ENCODE data around the gene FGD3. TPM values are rescaled to one million over a fixed set of nuclear protein-coding genes. Genes with fewer than 3 reads are reported as not detected.
A peak's percentile ranks its signal among the peaks of the same experiment; 100 is the strongest.

The FGD3 gene
- total RNA-seq, 1 donor from 2014 or later = 19.9 TPM

GRCh38 chr9:92963831-92964606 lies 16.7 kb downstream of the FGD3 start:
- Histone ChIP-seq H3K27me3 (no peaks in the 10 kb centered on the region), H3K36me3 (no peaks in the 10 kb centered on the region), H3K4me1 (no peaks in the 10 kb centered on the region), H3K9me3 (no peaks in the 10 kb centered on the region), H3K27ac (peak overlapping the region; percentile 53), H3K4me3 (peak overlapping the region; percentile 24 to 32)
- TF ChIP-seq POLR2A (IDR thresholded peaks at IDR 0.05) (no peak), POLR2AphosphoS5 (IDR thresholded peaks at IDR 0.05; ENCODE audit: insufficient read depth in 1 of 2, low read depth in 1 of 2) (no peak), CTCF (IDR thresholded peaks at IDR 0.05) (no peak)
- intact Hi-C loops (cut with DNase I) = no loop called here
- DNase-seq (ENCODE audit: extremely low spot score in 2 of 2) = peak in 1 of 2 donors; percentile 95

- no peak for TF ChIP-seq CTCF (IDR thresholded peaks at IDR 0.05)
- TF ChIP-seq POLR2A (IDR thresholded peaks at IDR 0.05) = no peak
- no peak for TF ChIP-seq POLR2AphosphoS5 (IDR thresholded peaks at IDR 0.05; ENCODE audit: insufficient read depth in 1 of 2, low read depth in 1 of 2)
- Histone ChIP-seq H3K9me3 (no peaks in the 10 kb centered on the region), H3K27me3 (no peaks in the 10 kb centered on the region), H3K27ac (peak overlapping the region; percentile 53), H3K36me3 (no peaks in the 10 kb centered on the region), H3K4me3 (peak overlapping the region; percentile 24 to 32), H3K4me1 (peaks cover 6% of the 10 kb centered on the region)
- DNase-seq (ENCODE audit: extremely low spot score in 2 of 2) = no peak
- intact Hi-C loops (cut with DNase I) = no loop called here
Observed at GRCh38 chr9:92964607-92965060, 17.3 kb downstream of the FGD3 start.

- Histone ChIP-seq H3K27me3 (no peaks in the 10 kb centered on the region), H3K36me3 (no peaks in the 10 kb centered on the region), H3K4me3 (peak overlapping the region; percentile 24 to 32), H3K9me3 (no peaks in the 10 kb centered on the region), H3K4me1 (peaks cover 9% of the 10 kb centered on the region), H3K27ac (peak overlapping the region; percentile 53)
- no peak for TF ChIP-seq POLR2AphosphoS5 (IDR thresholded peaks at IDR 0.05; ENCODE audit: insufficient read depth in 1 of 2, low read depth in 1 of 2)
- no peak for TF ChIP-seq POLR2A (IDR thresholded peaks at IDR 0.05)
- TF ChIP-seq CTCF (IDR thresholded peaks at IDR 0.05) = no peak
- intact Hi-C loops (cut with DNase I) = no loop called here
- peak in 1 of 2 donors; percentile 91 for DNase-seq (ENCODE audit: extremely low spot score in 2 of 2)
Observed at GRCh38 chr9:92965061-92965758, 17.9 kb downstream of the FGD3 start.

- intact Hi-C loops (cut with DNase I) = no loop called here
- TF ChIP-seq POLR2AphosphoS5 (IDR thresholded peaks at IDR 0.05; ENCODE audit: insufficient read depth in 1 of 2, low read depth in 1 of 2) = no peak
- no peak for TF ChIP-seq POLR2A (IDR thresholded peaks at IDR 0.05)
- no peak for TF ChIP-seq CTCF (IDR thresholded peaks at IDR 0.05)
- H3K4me1 ChIP-seq = peaks cover 9% of the 10 kb centered on the region
- no peaks in the 10 kb centered on the region for H3K36me3 ChIP-seq
- H3K27ac ChIP-seq = peak overlapping the region; percentile 53
- no peaks in the 10 kb centered on the region for H3K9me3 ChIP-seq
- DNase-seq (ENCODE audit: extremely low spot score in 2 of 2) = no peak
- peak overlapping the region; percentile 5 to 32 for H3K4me3 ChIP-seq
- no peaks in the 10 kb centered on the region for H3K27me3 ChIP-seq
Observed at GRCh38 chr9:92965759-92966517, 18.6 kb downstream of the FGD3 start.

Measured in vagina (tissue), 2 donors.